Measurements from ENCODE around the gene HOXA10.

DNA sequence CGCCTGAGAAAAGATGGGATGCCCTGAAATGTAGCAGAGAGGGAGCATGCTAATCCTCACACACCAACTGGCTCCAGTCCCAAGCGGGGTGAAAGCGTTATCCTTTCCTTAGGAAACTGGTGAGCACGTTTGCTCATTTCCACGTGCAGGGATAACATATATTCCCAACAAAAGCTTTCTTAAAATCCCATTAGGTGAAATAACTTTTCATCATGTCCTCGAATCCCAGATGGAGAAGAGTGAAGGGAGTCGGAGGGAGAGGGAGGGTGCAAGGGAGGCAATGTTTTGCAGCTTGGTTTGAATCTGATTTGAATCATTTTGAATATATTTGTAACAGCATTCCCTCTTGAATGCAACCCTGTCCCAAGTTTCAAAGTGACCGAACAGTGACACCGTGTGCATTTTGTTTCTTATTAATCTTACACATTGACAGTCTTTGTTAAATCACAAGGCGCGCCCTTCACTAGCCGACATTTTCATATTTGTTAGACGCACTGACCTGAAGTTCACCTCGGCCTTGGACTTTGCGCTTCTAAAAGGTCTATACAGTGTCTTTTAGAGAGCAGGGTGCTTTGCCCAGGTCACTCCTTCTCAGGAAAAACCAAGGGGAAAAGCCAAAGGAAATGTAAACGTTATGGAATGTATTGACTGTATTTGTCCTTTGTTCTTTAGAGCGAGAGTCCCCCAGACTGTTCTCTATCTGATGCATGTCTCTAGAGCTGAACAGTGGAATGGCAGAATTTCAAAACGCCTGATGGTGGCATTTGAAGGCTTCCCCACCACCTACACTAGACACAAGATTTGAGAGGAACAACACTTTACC, 40.5 kb downstream of the HOXA10 start:
- TF ChIP-seq, protein P1, sequence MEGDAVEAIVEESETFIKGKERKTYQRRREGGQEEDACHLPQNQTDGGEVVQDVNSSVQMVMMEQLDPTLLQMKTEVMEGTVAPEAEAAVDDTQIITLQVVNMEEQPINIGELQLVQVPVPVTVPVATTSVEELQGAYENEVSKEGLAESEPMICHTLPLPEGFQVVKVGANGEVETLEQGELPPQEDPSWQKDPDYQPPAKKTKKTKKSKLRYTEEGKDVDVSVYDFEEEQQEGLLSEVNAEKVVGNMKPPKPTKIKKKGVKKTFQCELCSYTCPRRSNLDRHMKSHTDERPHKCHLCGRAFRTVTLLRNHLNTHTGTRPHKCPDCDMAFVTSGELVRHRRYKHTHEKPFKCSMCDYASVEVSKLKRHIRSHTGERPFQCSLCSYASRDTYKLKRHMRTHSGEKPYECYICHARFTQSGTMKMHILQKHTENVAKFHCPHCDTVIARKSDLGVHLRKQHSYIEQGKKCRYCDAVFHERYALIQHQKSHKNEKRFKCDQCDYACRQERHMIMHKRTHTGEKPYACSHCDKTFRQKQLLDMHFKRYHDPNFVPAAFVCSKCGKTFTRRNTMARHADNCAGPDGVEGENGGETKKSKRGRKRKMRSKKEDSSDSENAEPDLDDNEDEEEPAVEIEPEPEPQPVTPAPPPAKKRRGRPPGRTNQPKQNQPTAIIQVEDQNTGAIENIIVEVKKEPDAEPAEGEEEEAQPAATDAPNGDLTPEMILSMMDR (IDR thresholded peaks at IDR 0.05) = no peak
- no peak for TF ChIP-seq POLR2A (IDR thresholded peaks at IDR 0.05)
